Measurements from ENCODE around the gene RNF186.
"Not testable (repeated sequence)": the region's sequence is repeated elsewhere in the genome, so short reads cannot be mapped to it uniquely, and the experiment has no call there.

RNF186 gene

DNA sequence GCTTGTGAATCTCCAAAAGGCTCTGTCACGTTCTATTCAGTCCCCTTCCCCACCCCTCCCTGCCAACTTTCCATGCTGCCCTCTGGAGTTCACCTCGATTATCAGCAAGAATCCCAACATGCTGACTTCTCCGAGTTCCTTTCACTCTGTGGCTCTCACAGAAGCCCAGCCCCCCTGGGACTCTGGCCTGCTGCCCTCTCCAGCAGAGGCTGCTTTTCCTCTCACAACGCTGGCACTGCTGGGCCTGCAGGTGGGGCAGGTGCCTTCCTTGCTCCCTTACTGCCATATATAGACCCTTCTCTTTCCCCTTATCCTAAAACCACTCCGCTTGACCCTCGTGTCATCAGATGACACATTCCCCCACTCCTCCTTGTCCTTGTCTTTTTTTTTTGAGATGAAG is 10.2 kb upstream of the RNF186 start:
- H3K4me3 ChIP-seq: no peak overlapping the region
- no peak for DNase-seq (ENCODE audit: low spot score)
- H3K27ac ChIP-seq: no peak overlapping the region
- TF ChIP-seq CTCF (IDR thresholded peaks at IDR 0.05): no peak

GRCh38 chr1:19824541-19824940 is 9.5 kb upstream of the RNF186 start:
- H3K4me3 ChIP-seq: no peak overlapping the region
- H3K27ac ChIP-seq: no peak overlapping the region
- no peak for DNase-seq (ENCODE audit: low spot score)
- no peak for TF ChIP-seq CTCF (IDR thresholded peaks at IDR 0.05)

DNA sequence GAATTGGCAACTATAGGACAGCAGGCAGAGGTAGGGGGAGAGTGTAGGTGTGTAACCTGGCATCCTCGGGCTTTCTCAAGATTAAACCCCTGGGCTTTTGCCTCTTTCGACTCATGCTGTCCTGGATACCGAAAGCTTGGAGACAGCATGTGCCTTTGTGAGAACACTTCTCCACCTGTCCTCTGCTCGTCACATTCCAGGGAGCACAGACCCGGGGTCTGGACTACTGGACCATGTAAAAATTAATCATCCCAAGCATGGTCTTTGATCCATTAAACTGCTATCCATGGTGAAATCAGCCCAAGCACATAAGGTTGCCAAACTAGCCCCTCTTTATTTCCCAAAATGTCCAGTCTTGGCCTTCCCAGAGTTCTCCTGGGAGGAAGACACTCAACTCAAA is 9.0 kb upstream of the RNF186 start:
- Histone ChIP-seq H3K27ac (no peak overlapping the region), H3K4me3 (no peak overlapping the region)
- no peak for DNase-seq (ENCODE audit: low spot score)
- no peak for TF ChIP-seq CTCF (IDR thresholded peaks at IDR 0.05)

DNA sequence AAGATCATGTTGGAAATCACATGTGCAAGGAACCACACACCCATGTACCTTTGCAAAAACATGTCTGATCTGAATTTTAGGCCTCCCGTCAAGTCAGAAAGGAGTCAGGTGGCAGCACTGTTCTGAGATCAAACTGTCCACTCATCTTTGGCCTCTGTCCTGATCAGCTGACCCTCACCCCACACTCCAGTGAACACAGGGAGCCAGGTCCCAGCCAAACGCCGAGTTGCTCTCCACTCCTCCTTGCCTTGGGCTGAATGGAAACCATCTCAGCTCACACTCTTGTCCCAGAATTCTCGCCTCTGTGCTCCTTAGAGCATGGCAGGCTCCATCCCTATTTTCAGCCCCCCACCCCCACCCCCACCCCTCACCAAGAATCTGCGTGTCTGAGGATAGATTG is 4.6 kb upstream of the RNF186 start:
- Histone ChIP-seq H3K27ac (no peak overlapping the region), H3K4me3 (no peak overlapping the region)
- no peak for TF ChIP-seq CTCF (IDR thresholded peaks at IDR 0.05)
- no peak for DNase-seq (ENCODE audit: low spot score)

GRCh38 chr1:19818324-19818723 is 3.2 kb upstream of the RNF186 start:
- no peak for TF ChIP-seq CTCF (IDR thresholded peaks at IDR 0.05)
- no peak overlapping the region for H3K27ac ChIP-seq
- no peak for DNase-seq (ENCODE audit: low spot score)
- no peak overlapping the region for H3K4me3 ChIP-seq

DNA sequence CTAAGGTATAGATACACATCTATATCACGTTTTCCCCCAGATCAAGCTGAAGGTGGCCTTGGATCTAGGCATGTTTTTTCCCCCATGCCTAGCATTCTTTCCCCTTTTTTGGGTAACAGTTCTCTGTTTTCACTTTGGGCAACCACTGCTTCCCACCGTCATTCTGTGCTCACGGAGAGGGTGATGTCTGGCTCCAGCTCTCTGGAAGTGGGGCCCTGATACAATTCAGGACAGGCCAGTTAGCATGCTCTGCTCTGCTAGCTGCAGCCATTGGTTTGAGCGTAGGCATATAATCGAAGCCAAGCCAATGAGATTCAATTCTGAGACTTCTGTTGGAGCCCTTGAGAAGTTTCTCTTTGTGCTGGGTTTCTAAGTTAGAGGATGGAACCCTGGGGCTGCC is 2.1 kb upstream of the RNF186 start:
- DNase-seq (ENCODE audit: low spot score): no peak
- H3K27ac ChIP-seq: no peak overlapping the region
- no peak for TF ChIP-seq CTCF (IDR thresholded peaks at IDR 0.05)
- no peak overlapping the region for H3K4me3 ChIP-seq

DNA sequence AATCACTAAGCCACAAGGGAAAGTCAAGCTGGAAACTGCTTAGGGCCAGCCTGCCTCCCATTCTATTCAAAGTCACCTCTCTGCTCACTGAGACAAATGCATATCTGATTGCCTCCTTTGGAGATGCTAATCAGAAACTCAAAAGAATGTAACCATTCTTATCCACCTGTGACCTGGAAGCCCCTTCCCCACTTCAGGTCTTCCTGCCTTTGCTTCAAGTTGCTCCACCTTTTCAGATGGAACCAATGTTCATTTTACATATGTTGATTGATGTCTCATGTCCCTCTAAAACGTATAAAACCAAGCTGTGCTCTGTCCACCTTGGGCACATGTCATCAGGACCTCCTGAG is 1.6 kb upstream of the RNF186 start:
- not testable (repeated sequence) for H3K4me3 ChIP-seq; H3K27ac ChIP-seq; DNase-seq (ENCODE audit: low spot score)
